K562 (cell line): Measurements from ENCODE around the gene FMO3.

ENCODE experiments used
- CTCF ChIP-seq, 3 experiments: IDR thresholded peaks in 2 of 3; conservative IDR thresholded peaks in 1 of 3; 2 replicates each; pipeline ENCODE4 v1.5.1; 2011 to 2012; ENCODE audit warnings: low read length in 3 of 3, mild to moderate bottlenecking in 3 of 3, control low read depth in 2 of 3, improper control_type of control experiment in 1 of 3, inconsistent platforms in 1 of 3, low read depth in 1 of 3, mixed read lengths in 1 of 3, moderate library complexity in 1 of 3; ENCODE audit not compliant: insufficient read depth in 2 of 3
- E2F4 ChIP-seq: sonication (generic); formaldehyde crosslinking; IDR thresholded peaks from 2 replicates; pipeline ENCODE4 v1.8.0; 2022; ENCODE audit warnings: mild to moderate bottlenecking, low read depth, missing genetic modification reagents
- GABPA ChIP-seq: fragments of 200-800 bp; sonication (Bioruptor generic); conservative IDR thresholded peaks from 2 replicates; pipeline ENCODE4 v1.6.1; 2016; ENCODE audit warnings: low read depth, missing genetic modification characterization, missing compliant biosample characterization
- HDAC2 ChIP-seq: fragments of 450-650 bp; IDR thresholded peaks from 2 replicates; pipeline ENCODE4 v1.6.1; 2016; ENCODE audit warnings: mild to moderate bottlenecking
- KLF16 ChIP-seq: IDR thresholded peaks from 2 replicates; pipeline ENCODE4 v1.6.1; 2016; ENCODE audit warnings: antibody characterized with exemption
- MAFK ChIP-seq: IDR thresholded peaks from 2 replicates; pipeline ENCODE4 v1.6.1; 2011; ENCODE audit warnings: low read length, improper control_type of control experiment
- NCOA4 ChIP-seq: fragments of 450-650 bp; IDR thresholded peaks from 2 replicates; pipeline ENCODE4 v1.6.1; 2018; ENCODE audit warnings: mild to moderate bottlenecking; ENCODE audit not compliant: partially characterized antibody
- TOE1 ChIP-seq, 2 experiments: fragments of 450-650 bp in 1 of 2; sonication (generic) in 1 of 2; formaldehyde crosslinking in 1 of 2; IDR thresholded peaks; 2 replicates each; pipeline versions ENCODE4 v1.7.1 to v1.8.0; 2016 to 2022; ENCODE audit warnings: borderline replicate concordance in 2 of 2, mild to moderate bottlenecking in 2 of 2, antibody characterized with exemption in 1 of 2, inconsistent platforms in 1 of 2, low read depth in 1 of 2, missing genetic modification reagents in 1 of 2, moderate library complexity in 1 of 2
- TRIM25 ChIP-seq: fragments of 450-650 bp; IDR thresholded peaks from 2 replicates; pipeline ENCODE4 v1.7.0; 2016; ENCODE audit warnings: borderline replicate concordance
- ZNF324 ChIP-seq: fragments of 250-450 bp; sonication (Bioruptor Pico); IDR thresholded peaks from 2 replicates; pipeline ENCODE4 v1.4.0; 2020; ENCODE audit warnings: mild to moderate bottlenecking
- ZNF639 ChIP-seq, 2 experiments: fragments of 200-800 bp in 1 of 2; sonication (Bioruptor generic) in 1 of 2; sonication (generic) in 1 of 2; formaldehyde crosslinking in 1 of 2; IDR thresholded peaks in 1 of 2; conservative IDR thresholded peaks in 1 of 2; 2 replicates each; pipeline versions ENCODE4 v1.5.0 to v1.6.1; 2016 to 2020; ENCODE audit warnings: missing compliant biosample characterization in 1 of 2, missing genetic modification characterization in 1 of 2, missing genetic modification reagents in 1 of 2
- ZZZ3 ChIP-seq: fragments of 450-650 bp; IDR thresholded peaks from 2 replicates; pipeline ENCODE4 v1.6.1; 2016; ENCODE audit warnings: antibody characterized with exemption, mild to moderate bottlenecking, moderate library complexity

DNA sequence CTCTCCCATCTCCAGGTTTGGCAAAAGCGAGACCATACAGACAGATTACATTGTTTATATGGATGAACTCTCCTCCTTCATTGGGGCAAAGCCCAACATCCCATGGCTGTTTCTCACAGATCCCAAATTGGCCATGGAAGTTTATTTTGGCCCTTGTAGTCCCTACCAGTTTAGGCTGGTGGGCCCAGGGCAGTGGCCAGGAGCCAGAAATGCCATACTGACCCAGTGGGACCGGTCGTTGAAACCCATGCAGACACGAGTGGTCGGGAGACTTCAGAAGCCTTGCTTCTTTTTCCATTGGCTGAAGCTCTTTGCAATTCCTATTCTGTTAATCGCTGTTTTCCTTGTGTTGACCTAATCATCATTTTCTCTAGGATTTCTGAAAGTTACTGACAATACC lies 26.4 kb downstream of the FMO3 start:
- TF ChIP-seq TRIM25, result no peak
- TF ChIP-seq CTCF (IDR thresholded peaks at IDR 0.05 in 2 of 3, conservative IDR thresholded peaks at IDR 0.05 in 1 of 3; ENCODE audit: insufficient read depth in 2 of 3, low read depth in 1 of 3, low read length in 3 of 3), result no peak
- no peak for TF ChIP-seq NCOA4
- no peak for TF ChIP-seq ZZZ3
- TF ChIP-seq ZNF324 (CRISPR knock-in tag), result no peak
- TF ChIP-seq HDAC2, result no peak
- no peak for TF ChIP-seq KLF16
- TF ChIP-seq GABPA, result no peak
- no peak for TF ChIP-seq E2F4
- TF ChIP-seq ZNF639 (CRISPR knock-in tag; conservative IDR thresholded peaks at IDR 0.05 in 1 of 2, IDR thresholded peaks at IDR 0.05 in 1 of 2), result no peak
- no peak for TF ChIP-seq MAFK
- TF ChIP-seq TOE1 (IDR thresholded peaks at IDR 0.05; ENCODE audit: borderline replicate concordance), result no peak
- no peak for TF ChIP-seq TOE1 (CRISPR knock-in tag; IDR thresholded peaks at IDR 0.05; ENCODE audit: borderline replicate concordance, low read depth)
